Naive B cell (primary cell): ENCODE data around the gene GOLGA6A. TPM values are rescaled to one million over a fixed set of nuclear protein-coding genes. Genes with fewer than 3 reads are reported as not detected.
"Not testable (repeated sequence)": the region's sequence is repeated elsewhere in the genome, so short reads cannot be mapped to it uniquely, and the experiment has no call there.

Experiments used
- ATAC-seq, 2 donors: fragments of 150-1000 bp; cut with Tn5 transposase; 2 replicates each; pipeline ENCODE4 v1.10.0; 2021; ENCODE audit warnings: low read depth in 2 of 2, mild to moderate bottlenecking in 2 of 2, moderate library complexity in 2 of 2
- DNase-seq: peaks from one replicate; pipeline ENCODE4 v3.0.0; 2022
- H3K27ac Mint-ChIP-seq, 6 donors: one replicate each; pipeline ENCODE4 v1.8.0; 2020 to 2022; ENCODE audit warnings: mild to moderate bottlenecking in 6 of 6, mixed read lengths in 6 of 6, moderate library complexity in 5 of 6, inconsistent platforms in 2 of 6
- H3K27me3 Mint-ChIP-seq, 3 donors: one replicate each; pipeline ENCODE4 v1.8.0; 2021 to 2022; ENCODE audit warnings: mixed read lengths in 3 of 3, mild to moderate bottlenecking in 1 of 3
- H3K36me3 Mint-ChIP-seq, 2 donors: one replicate each; pipeline ENCODE4 v1.8.0; 2020 to 2022; ENCODE audit warnings: mixed read lengths in 2 of 2, inconsistent platforms in 1 of 2, mild to moderate bottlenecking in 1 of 2
- H3K4me1 Mint-ChIP-seq, 3 donors: one replicate each; pipeline ENCODE4 v1.8.0; 2020 to 2022; ENCODE audit warnings: mixed read lengths in 3 of 3, inconsistent platforms in 1 of 3, mild to moderate bottlenecking in 1 of 3, moderate library complexity in 1 of 3
- H3K4me3 Mint-ChIP-seq, 8 donors: one replicate each; pipeline ENCODE4 v1.8.0; 2020 to 2022; ENCODE audit warnings: mild to moderate bottlenecking in 8 of 8, mixed read lengths in 8 of 8, moderate library complexity in 8 of 8, inconsistent platforms in 2 of 8
- H3K9me3 Mint-ChIP-seq, 7 donors: one replicate each; pipeline ENCODE4 v1.8.0; 2020 to 2022; ENCODE audit warnings: mixed read lengths in 7 of 7, mild to moderate bottlenecking in 5 of 7, inconsistent platforms in 2 of 7, moderate library complexity in 1 of 7
- polyA plus RNA-seq, 6 donors: library from polyadenylated mRNA; unstranded; fragments of 300-500 nt; fragmentation: Illumina TruSeq; gene quantifications; one replicate each; pipeline ENCODE4 v1.2.3, GENCODE V29; 2021; ENCODE audit warnings: low read depth in 6 of 6

Gene GOLGA6A
- polyA plus RNA-seq, 6 donors from 2014 or later: 0.09 TPM; not detected in 5

DNA sequence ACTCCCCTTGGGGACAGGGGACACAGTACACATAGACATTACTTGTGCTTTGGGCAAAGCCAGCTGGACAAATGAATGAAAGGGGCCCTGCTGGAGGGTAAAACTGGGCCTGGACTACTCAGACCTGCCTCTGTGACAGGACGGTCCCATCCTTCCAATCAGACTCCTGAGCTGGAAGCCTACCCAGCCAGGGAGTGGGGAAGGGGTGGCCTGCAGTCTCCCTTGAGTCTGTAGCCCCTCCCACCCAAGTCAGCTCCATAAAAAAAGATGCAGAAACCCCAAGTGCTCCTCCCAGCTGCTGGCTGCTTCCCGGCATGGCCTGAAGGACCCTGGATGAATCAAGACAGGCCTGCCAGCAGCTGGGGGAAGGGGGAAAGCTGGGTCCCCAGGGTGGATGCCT lies 12.2 kb upstream of the GOLGA6A start:
- H3K27ac Mint-ChIP-seq, H3K36me3 Mint-ChIP-seq, H3K9me3 Mint-ChIP-seq, DNase-seq, ATAC-seq, H3K27me3 Mint-ChIP-seq, H3K4me1 Mint-ChIP-seq, H3K4me3 Mint-ChIP-seq: not testable (repeated sequence)

DNA sequence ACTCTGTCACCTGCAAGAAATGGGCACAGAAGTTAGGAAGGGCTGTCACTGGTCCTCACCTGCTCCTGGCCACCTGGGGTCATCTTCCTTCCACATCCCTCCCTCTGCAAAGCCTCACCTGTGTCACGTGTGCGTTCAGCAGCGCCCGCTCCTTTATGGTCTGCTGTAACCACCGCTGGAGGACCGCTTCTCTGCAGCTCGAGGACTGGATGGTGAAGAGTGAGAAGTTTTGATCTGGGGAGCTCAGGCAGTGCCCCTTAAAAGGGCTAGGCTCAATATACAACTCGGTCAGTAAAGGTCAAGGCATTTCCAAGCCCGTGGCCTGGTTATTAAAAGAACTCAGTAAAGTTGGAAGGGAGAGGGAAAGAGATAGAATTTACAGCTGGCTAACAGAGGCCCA lies 6.6 kb downstream of the GOLGA6A start:
- H3K4me3 Mint-ChIP-seq, DNase-seq, H3K27me3 Mint-ChIP-seq, H3K9me3 Mint-ChIP-seq, H3K27ac Mint-ChIP-seq, ATAC-seq, H3K4me1 Mint-ChIP-seq, H3K36me3 Mint-ChIP-seq: not testable (repeated sequence)

DNA sequence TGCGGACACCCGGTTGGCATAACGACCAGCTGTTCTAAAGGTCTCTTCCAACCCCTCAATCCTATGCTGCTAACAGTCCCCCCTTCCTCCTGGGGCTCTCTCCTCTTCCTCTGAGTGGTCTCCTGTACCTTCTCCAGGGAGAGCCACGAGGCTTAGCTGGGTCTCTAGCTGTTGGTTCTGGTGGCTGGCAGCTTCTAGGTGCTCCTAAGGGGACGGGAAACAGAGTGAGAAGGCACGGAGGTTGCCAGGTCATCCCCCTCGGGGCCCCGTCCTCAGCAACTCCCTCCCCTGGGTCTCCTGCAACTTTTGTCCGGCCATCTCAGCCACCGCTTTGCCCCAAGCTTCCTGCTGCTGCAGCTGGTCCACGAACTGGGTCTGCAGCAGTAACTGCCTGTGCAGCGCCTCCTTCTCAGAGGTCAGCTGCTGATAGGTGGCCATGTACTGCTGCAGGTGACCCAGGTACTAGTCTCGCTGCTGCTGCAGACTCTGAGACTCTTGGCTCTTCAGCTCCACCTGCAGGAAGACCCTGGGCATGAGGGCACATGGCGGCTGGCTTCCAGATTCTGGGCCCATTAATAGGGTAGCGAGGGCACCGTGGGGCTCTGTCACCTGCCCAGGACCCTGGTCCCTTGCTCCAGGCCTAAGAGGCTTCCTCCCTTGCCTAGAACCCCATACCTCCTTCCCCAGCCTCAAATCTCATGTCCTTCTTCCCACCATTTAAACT lies 9.6 kb downstream of the GOLGA6A start:
- H3K27me3 Mint-ChIP-seq, H3K4me3 Mint-ChIP-seq, H3K36me3 Mint-ChIP-seq, H3K4me1 Mint-ChIP-seq, DNase-seq, H3K27ac Mint-ChIP-seq, ATAC-seq, H3K9me3 Mint-ChIP-seq: not testable (repeated sequence)

DNA sequence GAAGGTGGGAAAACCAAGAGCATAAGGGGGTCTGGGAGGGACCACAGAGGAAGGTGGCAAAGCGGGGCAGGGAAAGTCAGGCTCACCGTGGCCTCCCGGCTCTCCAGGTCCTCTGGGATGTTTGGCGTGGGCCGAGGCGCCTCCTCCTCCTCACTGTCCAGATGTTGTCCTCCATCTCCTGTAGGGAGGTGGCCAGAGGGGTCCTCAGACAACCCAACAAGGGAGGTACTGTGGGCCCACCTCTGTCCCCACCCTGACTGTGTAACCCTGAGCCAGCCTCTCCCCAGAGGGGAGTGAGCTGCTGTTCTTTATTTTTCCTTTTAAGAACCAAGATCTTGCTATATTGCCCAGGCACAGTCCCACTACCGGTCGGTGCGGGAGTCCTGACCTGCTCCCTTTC lies 10.2 kb downstream of the GOLGA6A start:
- H3K9me3 Mint-ChIP-seq, H3K4me1 Mint-ChIP-seq, H3K36me3 Mint-ChIP-seq, H3K27ac Mint-ChIP-seq, ATAC-seq, DNase-seq, H3K27me3 Mint-ChIP-seq, H3K4me3 Mint-ChIP-seq: not testable (repeated sequence)

DNA sequence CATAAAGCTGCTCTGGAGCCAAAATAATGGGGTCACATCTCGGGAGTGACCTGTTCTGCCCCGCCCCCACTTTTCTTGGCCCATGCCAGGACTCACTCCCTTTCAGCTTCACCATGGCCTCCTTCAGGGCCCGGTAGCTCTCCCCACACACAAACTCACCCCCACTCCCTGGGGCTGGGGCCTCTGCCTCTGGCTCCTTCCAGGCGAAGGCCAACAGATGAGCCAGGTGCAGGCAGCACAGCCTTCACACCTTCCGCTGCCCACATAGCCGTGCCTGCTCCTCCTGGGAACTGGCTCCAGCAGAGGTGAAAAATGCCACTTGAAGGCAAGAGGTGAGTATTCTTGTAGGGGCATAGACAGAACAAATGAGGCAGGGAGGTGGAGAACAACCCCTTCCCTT lies 10.7 kb downstream of the GOLGA6A start:
- DNase-seq, H3K9me3 Mint-ChIP-seq, H3K36me3 Mint-ChIP-seq, H3K27ac Mint-ChIP-seq, H3K4me1 Mint-ChIP-seq, H3K4me3 Mint-ChIP-seq, H3K27me3 Mint-ChIP-seq, ATAC-seq: not testable (repeated sequence)

DNA sequence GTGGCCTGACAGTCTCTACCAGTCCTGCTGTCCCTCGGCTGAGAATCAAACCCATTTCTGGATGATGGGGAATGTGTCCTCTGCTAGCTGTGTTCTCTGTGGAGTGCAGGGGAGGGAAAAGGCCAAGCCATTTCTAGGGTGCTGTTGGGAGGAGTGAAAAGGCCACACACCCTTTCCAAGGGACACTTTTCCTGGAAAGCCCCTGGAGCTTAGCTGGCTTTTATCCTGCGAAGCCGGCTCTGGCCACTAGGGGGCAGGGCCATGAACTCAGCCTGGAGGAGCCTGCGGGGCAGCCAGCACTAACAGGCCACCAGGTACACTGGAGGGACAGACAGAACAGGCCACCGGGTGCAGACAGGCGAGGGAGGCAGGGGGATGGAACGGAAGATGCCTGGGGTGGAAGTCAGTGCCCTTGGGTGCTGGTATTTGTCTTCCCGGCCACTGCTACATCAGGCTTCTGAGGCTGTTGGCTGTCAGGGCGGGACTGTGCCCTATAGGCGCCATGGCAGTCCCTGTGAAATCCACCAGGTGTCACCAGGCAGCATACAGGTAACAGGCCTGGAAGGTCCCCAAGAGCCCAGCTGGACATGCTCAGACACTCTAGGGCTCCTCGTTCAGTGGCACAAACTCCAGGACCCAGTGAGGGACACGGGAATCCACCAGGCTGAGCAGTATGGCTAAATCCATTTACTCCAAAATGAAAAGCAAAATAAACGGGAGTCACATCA lies 16.5 kb downstream of the GOLGA6A start:
- H3K4me3 Mint-ChIP-seq, H3K9me3 Mint-ChIP-seq, H3K27me3 Mint-ChIP-seq, H3K36me3 Mint-ChIP-seq, H3K27ac Mint-ChIP-seq, H3K4me1 Mint-ChIP-seq: not testable (repeated sequence)
- ATAC-seq (peak; percentile 93 to 94), DNase-seq (peak; percentile 64)

DNA sequence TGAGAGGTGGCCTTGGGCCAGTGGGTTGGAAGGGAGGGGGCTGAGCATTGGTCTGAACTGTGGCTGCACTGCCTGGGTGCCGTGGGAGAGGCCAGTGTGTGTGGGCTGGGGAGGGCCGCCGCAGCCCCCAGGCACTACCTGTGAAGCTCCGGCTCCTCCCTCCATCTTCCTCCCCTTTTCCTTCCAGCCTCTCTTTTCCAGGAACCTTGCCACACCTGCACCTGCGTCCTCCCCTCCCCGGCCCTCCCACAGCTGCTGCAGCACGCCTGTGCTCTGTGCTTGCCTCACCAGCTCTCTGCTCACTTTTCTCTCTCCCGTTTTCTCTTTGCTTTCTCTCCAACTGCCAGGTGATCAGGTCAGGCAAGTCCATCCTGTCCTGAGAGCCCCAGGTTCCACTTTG lies 17.5 kb downstream of the GOLGA6A start:
- H3K9me3 Mint-ChIP-seq, H3K36me3 Mint-ChIP-seq, DNase-seq, ATAC-seq, H3K27me3 Mint-ChIP-seq, H3K4me1 Mint-ChIP-seq, H3K27ac Mint-ChIP-seq: not testable (repeated sequence)
- H3K4me3 Mint-ChIP-seq: peak overlapping the region in 1 of 8 donors; percentile 29

DNA sequence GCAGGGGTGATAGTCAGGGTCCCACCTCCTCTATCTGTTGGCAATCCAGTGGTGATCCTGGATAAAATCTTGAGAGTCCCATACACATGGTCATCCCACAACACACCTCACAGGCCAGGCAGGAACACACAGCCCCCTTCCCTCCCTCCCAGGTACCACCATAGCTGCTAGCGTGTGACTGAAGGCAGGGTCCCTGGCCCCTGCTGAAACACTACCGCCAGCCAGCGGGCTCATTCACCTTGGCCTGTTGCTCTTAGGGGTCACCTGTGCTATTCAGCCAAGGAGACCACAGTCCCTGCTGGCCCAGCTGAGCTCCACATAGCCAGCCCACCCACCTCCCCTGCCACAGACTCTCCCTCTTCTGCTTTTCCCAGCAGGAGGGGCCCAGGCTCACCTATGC lies 18.2 kb downstream of the GOLGA6A start:
- H3K4me1 Mint-ChIP-seq, ATAC-seq, H3K4me3 Mint-ChIP-seq, H3K9me3 Mint-ChIP-seq, H3K27ac Mint-ChIP-seq, DNase-seq, H3K36me3 Mint-ChIP-seq: not testable (repeated sequence)
- peaks cover 0 to 10% (median 0%) of the 10 kb centered on the region in 3 donors for H3K27me3 Mint-ChIP-seq

DNA sequence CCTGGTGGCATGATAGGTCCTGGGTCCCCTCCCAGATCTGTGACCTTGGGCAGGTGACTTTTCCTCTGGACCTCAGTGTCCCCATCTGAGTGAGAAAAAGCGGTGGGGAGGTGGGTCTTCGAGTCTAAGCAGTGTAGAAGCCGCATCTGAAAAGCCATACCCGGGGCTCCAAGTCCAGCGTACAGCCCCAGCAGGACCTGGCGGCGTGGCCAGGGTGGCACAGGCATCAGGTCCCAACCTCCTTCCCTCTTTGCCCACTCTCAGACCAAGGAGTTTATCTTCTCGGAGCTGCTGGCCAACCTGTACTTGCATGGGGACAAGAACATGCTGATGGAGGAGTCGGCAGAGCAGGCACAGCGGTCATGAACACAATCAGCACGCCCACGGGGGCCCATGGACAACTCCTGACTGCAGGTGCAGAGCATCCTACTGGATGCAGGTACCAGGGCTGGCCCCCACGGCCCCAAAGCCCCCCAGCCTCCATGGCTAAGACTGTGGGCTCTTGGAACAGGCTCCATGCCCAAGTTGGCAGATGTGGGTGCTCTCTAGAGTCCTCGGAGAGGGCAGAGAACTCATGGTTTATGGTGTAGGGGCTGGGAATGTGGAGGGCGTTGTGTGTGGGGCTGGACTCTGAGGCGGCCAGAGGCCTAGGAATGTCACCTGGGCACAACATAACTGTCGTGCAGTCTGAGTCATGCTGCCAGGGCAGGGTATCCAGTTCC lies 18.8 kb downstream of the GOLGA6A start:
- H3K4me3 Mint-ChIP-seq, H3K9me3 Mint-ChIP-seq, H3K36me3 Mint-ChIP-seq: not testable (repeated sequence)

DNA sequence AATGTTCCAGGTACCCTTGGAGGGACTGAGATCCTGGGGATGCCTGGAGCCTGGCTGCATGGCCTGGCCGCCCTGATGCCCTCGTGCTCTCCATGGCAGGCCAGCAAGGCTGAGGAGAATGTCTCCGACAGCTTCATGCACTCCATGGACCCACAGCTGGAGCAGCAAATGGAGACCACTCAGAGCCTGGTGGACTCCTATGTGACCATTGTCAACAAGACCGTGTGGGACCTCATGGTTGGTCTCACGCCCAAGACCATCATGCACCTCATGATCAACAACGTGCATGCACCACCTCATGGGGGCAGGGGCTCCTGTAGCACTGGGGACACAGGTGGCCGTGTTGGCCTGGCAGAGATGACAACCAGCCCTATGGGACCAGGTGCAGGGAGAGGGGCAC lies 19.7 kb downstream of the GOLGA6A start:
- Mint-ChIP-seq H3K27me3 (peaks cover 0 to 20% (median 7%) of the 10 kb centered on the region in 3 donors), H3K36me3 (peaks cover 10 to 11% of the 10 kb centered on the region in 2 donors), H3K4me3 (no peak overlapping the region), H3K9me3 (peaks cover 0 to 6% (median 0%) of the 10 kb centered on the region in 7 donors), H3K4me1 (no peaks in the 10 kb centered on the region), H3K27ac (no peak overlapping the region)
- ATAC-seq: no peak
- DNase-seq: no peak

More for the DNA sequence above, 18.8 kb downstream of the GOLGA6A start:
- not testable (repeated sequence) for H3K27ac Mint-ChIP-seq, DNase-seq, ATAC-seq, H3K4me1 Mint-ChIP-seq
- H3K27me3 Mint-ChIP-seq: peaks cover 0 to 11% (median 0%) of the 10 kb centered on the region in 3 donors

DNA sequence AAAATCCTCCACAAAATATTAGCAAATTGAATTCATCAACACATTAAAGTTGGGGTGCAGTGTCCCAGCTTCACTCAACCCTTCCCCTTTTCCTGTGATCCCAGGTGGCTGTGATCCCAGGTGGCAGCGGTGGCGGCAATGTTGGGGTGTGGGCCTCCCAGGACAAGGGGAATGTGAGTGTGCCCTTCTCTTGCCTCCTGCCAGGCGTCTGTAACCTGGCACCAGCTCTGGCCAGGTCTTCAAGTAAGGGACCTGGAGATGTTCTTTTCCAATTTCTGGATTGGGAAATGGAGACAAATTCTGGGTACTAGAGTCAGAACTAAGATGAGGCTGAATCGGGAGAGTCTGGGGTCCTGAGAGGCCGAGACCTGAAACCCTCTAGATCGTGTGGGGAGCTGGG lies 20.1 kb downstream of the GOLGA6A start:
- Mint-ChIP-seq H3K27me3 (peaks cover 0 to 20% (median 7%) of the 10 kb centered on the region in 3 donors), H3K27ac (no peak overlapping the region), H3K4me1 (no peaks in the 10 kb centered on the region), H3K4me3 (no peak overlapping the region), H3K9me3 (peaks cover 0 to 6% (median 0%) of the 10 kb centered on the region in 7 donors), H3K36me3 (peaks cover 12% of the 10 kb centered on the region in 2 donors)
- DNase-seq (no peak), ATAC-seq (no peak)

DNA sequence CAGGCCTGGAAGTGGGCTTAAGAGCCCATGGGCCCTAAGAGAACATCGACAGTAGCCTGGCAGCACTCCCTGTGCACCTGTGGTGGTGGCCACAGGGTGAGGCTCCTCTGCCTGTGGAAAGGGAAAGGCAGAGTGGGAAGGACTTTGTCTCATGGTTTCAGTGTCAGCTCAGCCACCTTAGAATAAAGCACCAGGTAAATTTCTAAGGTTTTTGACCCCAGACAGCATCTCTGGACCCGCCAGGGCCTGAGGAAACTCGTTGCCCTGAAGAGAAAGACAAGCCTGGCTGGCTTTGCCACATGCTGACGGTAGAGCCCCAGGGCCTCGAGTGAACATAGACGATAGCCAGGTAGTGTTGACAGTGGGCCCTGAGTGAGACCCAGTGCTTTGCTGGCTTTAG lies 22.1 kb downstream of the GOLGA6A start:
- peaks cover 0 to 6% (median 0%) of the 10 kb centered on the region in 7 donors for H3K9me3 Mint-ChIP-seq
- peaks cover 12 to 13% of the 10 kb centered on the region in 2 donors for H3K36me3 Mint-ChIP-seq
- H3K4me3 Mint-ChIP-seq: no peak overlapping the region
- DNase-seq (no peak), ATAC-seq (no peak)
- peaks cover 0 to 20% (median 7%) of the 10 kb centered on the region in 3 donors for H3K27me3 Mint-ChIP-seq
- H3K4me1 Mint-ChIP-seq: no peaks in the 10 kb centered on the region
- H3K27ac Mint-ChIP-seq: no peak overlapping the region

DNA sequence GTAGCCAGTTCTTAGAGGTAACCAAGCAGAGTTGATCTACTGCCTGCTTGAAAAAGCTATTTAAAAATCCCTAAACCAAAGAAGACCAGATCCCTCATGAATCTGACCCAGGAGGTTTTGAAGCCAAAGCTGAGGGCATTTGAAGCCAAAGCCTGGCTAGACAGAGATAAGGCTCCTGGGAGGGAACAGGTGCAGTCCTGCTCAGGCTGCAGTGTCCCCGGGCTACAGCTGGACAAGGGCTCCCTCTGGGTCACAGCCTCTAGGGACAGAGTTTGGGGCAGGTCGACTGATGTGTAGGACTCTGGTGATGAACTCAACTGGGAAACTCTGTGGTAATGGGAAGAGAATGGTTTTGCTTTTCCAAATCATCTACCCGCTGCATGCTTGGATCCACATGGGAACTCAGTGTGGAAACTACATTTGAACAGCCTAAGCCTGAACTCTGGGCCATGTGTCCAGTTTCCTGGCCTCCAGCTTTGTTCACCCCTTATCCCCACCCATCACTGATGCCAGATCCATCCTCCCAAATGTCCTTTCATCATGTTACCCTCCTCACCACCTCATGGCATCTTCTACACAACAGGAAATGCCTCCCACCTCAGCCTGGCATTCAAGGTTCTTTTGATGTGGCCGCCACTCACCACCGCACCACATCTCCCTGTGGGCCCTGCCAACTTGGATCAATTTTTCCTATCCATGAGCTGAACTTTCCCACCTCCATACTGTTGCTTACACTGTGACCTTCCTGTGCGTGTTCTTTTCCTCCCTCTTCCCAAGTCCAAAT lies 23.1 kb downstream of the GOLGA6A start:
- DNase-seq: not testable (repeated sequence)

More for the DNA sequence above, 23.1 kb downstream of the GOLGA6A start:
- not testable (repeated sequence) for H3K4me1 Mint-ChIP-seq, H3K4me3 Mint-ChIP-seq, ATAC-seq, H3K9me3 Mint-ChIP-seq
- Mint-ChIP-seq H3K36me3 (peaks cover 12 to 13% of the 10 kb centered on the region in 2 donors), H3K27ac (peak overlapping the region in 1 of 6 donors; percentile 25), H3K27me3 (peaks cover 0 to 15% (median 7%) of the 10 kb centered on the region in 3 donors)
